Neuronal stem cell (in vitro differentiated cells): Measurements from ENCODE around the gene CBX3.

Experiments
- DNase-seq: peaks from one replicate; pipeline ENCODE4 v3.0.0-alpha.2; 2013; ENCODE audit warnings: low spot score
- H2AFZ ChIP-seq: one replicate; pipeline ENCODE4 v1.6.1; 2013; ENCODE audit warnings: mild to moderate bottlenecking, low read length, inconsistent platforms
- H2AK5ac ChIP-seq: 2 replicates; pipeline ENCODE4 v1.6.1; 2013; ENCODE audit warnings: low read depth, mild to moderate bottlenecking, inconsistent platforms, low read length, moderate library complexity, mixed read lengths
- H2BK120ac ChIP-seq: 2 replicates; pipeline ENCODE4 v1.6.1; 2013; ENCODE audit warnings: low read depth, mild to moderate bottlenecking, inconsistent platforms, low read length, moderate library complexity, mixed read lengths
- H2BK12ac ChIP-seq: one replicate; pipeline ENCODE4 v1.6.1; 2013; ENCODE audit warnings: low read length, inconsistent platforms
- H2BK15ac ChIP-seq: 2 replicates; pipeline ENCODE4 v1.6.1; 2013; ENCODE audit warnings: mild to moderate bottlenecking, low read length, inconsistent platforms, mixed read lengths
- H2BK5ac ChIP-seq: one replicate; pipeline ENCODE4 v1.6.1; 2013; ENCODE audit warnings: inconsistent platforms, mild to moderate bottlenecking, low read length, moderate library complexity
- H3K14ac ChIP-seq: one replicate; pipeline ENCODE4 v1.6.1; 2013; ENCODE audit warnings: low read length, inconsistent platforms
- H3K18ac ChIP-seq: 2 replicates; pipeline ENCODE4 v1.6.1; 2013; ENCODE audit warnings: low read length, inconsistent platforms
- H3K23ac ChIP-seq: 2 replicates; pipeline ENCODE4 v1.6.1; 2013; ENCODE audit warnings: low read depth, mild to moderate bottlenecking, mixed read lengths, low read length, inconsistent platforms; ENCODE audit not compliant: poor library complexity
- H3K27ac ChIP-seq: replicated peaks from 3 replicates; pipeline ENCODE4 v1.5.1; 2013; ENCODE audit warnings: low read length, inconsistent platforms
- H3K27me3 ChIP-seq, 3 experiments: 2 replicates each; pipeline ENCODE4 v1.6.1; 2013; ENCODE audit warnings: low read length in 3 of 3, mild to moderate bottlenecking in 2 of 3, inconsistent platforms in 1 of 3, low read depth in 1 of 3, mixed read lengths in 1 of 3, moderate library complexity in 1 of 3; ENCODE audit not compliant: control insufficient read depth in 3 of 3, insufficient read depth in 3 of 3
- H3K36me3 ChIP-seq, 2 donors: replicated peaks in 1 of 2; 2 replicates each; pipeline ENCODE4 v1.6.1; 2013; ENCODE audit warnings: low read length in 2 of 2; ENCODE audit not compliant: control insufficient read depth in 2 of 2, insufficient read depth in 2 of 2
- H3K4ac ChIP-seq: 2 replicates; pipeline ENCODE4 v1.6.1; 2013; ENCODE audit warnings: inconsistent platforms, mild to moderate bottlenecking, low read length, moderate library complexity
- H3K4me1 ChIP-seq, 2 donors: 1 replicate in 1 of 2; 2 replicates in 1 of 2; pipeline ENCODE4 v1.6.1; 2013; ENCODE audit warnings: low read length in 2 of 2, low read depth in 1 of 2; ENCODE audit not compliant: control insufficient read depth in 2 of 2, insufficient read depth in 1 of 2
- H3K4me2 ChIP-seq: one replicate; pipeline ENCODE4 v1.6.1; 2013; ENCODE audit warnings: mild to moderate bottlenecking, low read length, inconsistent platforms; ENCODE audit not compliant: insufficient read depth, poor library complexity, severe bottlenecking
- H3K4me3 ChIP-seq, 2 donors: 2 replicates each; pipeline ENCODE4 v1.5.1; 2013; ENCODE audit warnings: low read length in 2 of 2, mild to moderate bottlenecking in 2 of 2, inconsistent platforms in 1 of 2, moderate library complexity in 1 of 2
- H3K79me1 ChIP-seq: one replicate; pipeline ENCODE4 v1.6.1; 2013; ENCODE audit warnings: low read depth, mild to moderate bottlenecking, inconsistent platforms, low read length, moderate library complexity
- H3K9ac ChIP-seq: one replicate; pipeline ENCODE4 v1.6.1; 2013; ENCODE audit warnings: mild to moderate bottlenecking, low read depth, low read length, inconsistent platforms; ENCODE audit not compliant: poor library complexity
- H3K9me3 ChIP-seq, 2 donors: replicated peaks in 1 of 2; 2 replicates each; pipeline versions ENCODE3 to v1.6.1; 2013; ENCODE audit warnings: low read length in 2 of 2, mild to moderate bottlenecking in 2 of 2, inconsistent platforms in 1 of 2, low read depth in 1 of 2, mixed read lengths in 1 of 2, moderate library complexity in 1 of 2; ENCODE audit not compliant: control insufficient read depth in 2 of 2, insufficient read depth in 1 of 2
- H4K8ac ChIP-seq: one replicate; pipeline ENCODE4 v1.6.1; 2013; ENCODE audit warnings: low read depth, mild to moderate bottlenecking, inconsistent platforms, low read length, moderate library complexity
- H4K91ac ChIP-seq: one replicate; pipeline ENCODE4 v1.6.1; 2013; ENCODE audit warnings: low read length, low read depth, mild to moderate bottlenecking, inconsistent platforms; ENCODE audit not compliant: poor library complexity
- WGBS, 2 donors: extraction: QIAGEN DNeasy Blood & Tissue Kit; methylation state at CpG; one replicate each; pipeline ENCODE4 v1.1.7; 2013; ENCODE audit warnings: missing lambda C conversion rate in 2 of 2, mixed read lengths in 1 of 2; ENCODE audit not compliant: insufficient read length in 2 of 2, insufficient replicate concordance in 1 of 2; ENCODE audit errors: extremely low coverage in 2 of 2; 5-methylcytosine and 5-hydroxymethylcytosine counted together

The CBX3 gene

GRCh38 chr7:26195182-26195581 lies 6.4 kb upstream of the CBX3 start:
- WGBS, 2 donors, result no CpG with 5 or more reads among the region's 5 CpGs
- Histone ChIP-seq H2AFZ (no peak overlapping the region), H2BK12ac (no peak overlapping the region), H3K4me1 (peaks cover 3 to 17% of the 10 kb centered on the region in 2 donors), H3K18ac (no peak overlapping the region), H2BK120ac (no peak overlapping the region), H3K27ac (no peak overlapping the region), H3K4me3 (no peak overlapping the region), H3K27me3 (no peaks in the 10 kb centered on the region), H2BK5ac (no peak overlapping the region), H3K23ac (no peak overlapping the region), H3K79me1 (peaks cover 3% of the 10 kb centered on the region), H3K36me3 (peaks cover 32 to 95% of the 10 kb centered on the region in 2 donors), H4K91ac (no peak overlapping the region), H2AK5ac (no peak overlapping the region), H3K4ac (no peak overlapping the region), H4K8ac (no peak overlapping the region), H2BK15ac (no peak overlapping the region), H3K9ac (no peak overlapping the region), H3K9me3 (no peaks in the 10 kb centered on the region), H3K4me2 (no peak overlapping the region), H3K14ac (no peak overlapping the region)
- DNase-seq, result no peak

GRCh38 chr7:26195867-26196657 lies 5.5 kb upstream of the CBX3 start:
- Histone ChIP-seq H3K14ac (no peak overlapping the region), H2BK12ac (no peak overlapping the region), H3K36me3 (peaks cover 27 to 86% of the 10 kb centered on the region in 2 donors), H4K91ac (no peak overlapping the region), H3K9ac (no peak overlapping the region), H3K18ac (no peak overlapping the region), H3K4me1 (peaks cover 3 to 17% of the 10 kb centered on the region in 2 donors), H3K4ac (no peak overlapping the region), H2BK15ac (no peak overlapping the region), H3K9me3 (no peaks in the 10 kb centered on the region), H3K27ac (no peak overlapping the region), H2AFZ (no peak overlapping the region), H4K8ac (no peak overlapping the region), H3K27me3 (no peaks in the 10 kb centered on the region), H3K4me2 (no peak overlapping the region), H3K23ac (no peak overlapping the region), H3K4me3 (no peak overlapping the region), H3K79me1 (peaks cover 3% of the 10 kb centered on the region), H2AK5ac (no peak overlapping the region), H2BK120ac (no peak overlapping the region), H2BK5ac (no peak overlapping the region)
- WGBS, 2 donors, result no CpG with 5 or more reads among the region's 10 CpGs
- no peak for DNase-seq

- no peaks in the 10 kb centered on the region for H3K9me3 ChIP-seq
- peak overlapping the region; percentile 53 to 85 for H3K4me3 ChIP-seq
- no peak overlapping the region for H3K9ac ChIP-seq
- H2BK120ac ChIP-seq, result no peak overlapping the region
- no CpG with 5 or more reads among the region's 5 CpGs for WGBS, 2 donors
- H2BK12ac ChIP-seq, result no peak overlapping the region
- H3K4me2 ChIP-seq, result peak overlapping the region; percentile 37
- H4K8ac ChIP-seq, result no peak overlapping the region
- peaks cover 24 to 72% of the 10 kb centered on the region in 2 donors for H3K36me3 ChIP-seq
- no peak overlapping the region for H3K4ac ChIP-seq
- no peak overlapping the region for H2AK5ac ChIP-seq
- H3K27ac ChIP-seq, result no peak overlapping the region
- H3K4me1 ChIP-seq, result peaks cover 3 to 17% of the 10 kb centered on the region in 2 donors
- H3K23ac ChIP-seq, result no peak overlapping the region
- no peak overlapping the region for H2BK15ac ChIP-seq
- H3K79me1 ChIP-seq, result peaks cover 8% of the 10 kb centered on the region
- DNase-seq, result no peak
- no peak overlapping the region for H3K14ac ChIP-seq
- H4K91ac ChIP-seq, result no peak overlapping the region
- H3K18ac ChIP-seq, result no peak overlapping the region
- H2AFZ ChIP-seq, result no peak overlapping the region
- H2BK5ac ChIP-seq, result no peak overlapping the region
- H3K27me3 ChIP-seq, result no peaks in the 10 kb centered on the region
These were observed 4.1 kb upstream of the CBX3 start for GRCh38 chr7:26197153-26198115.
